Activated CD8-positive, alpha-beta memory T cell treated with anti-CD3 and anti-CD28 coated beads, Interleukin-2, amount 50 U/mL, for 48 hours (primary cell): ENCODE data around the gene JAK3.
"Not testable (repeated sequence)": the region's sequence is repeated elsewhere in the genome, so short reads cannot be mapped to it uniquely, and the experiment has no call there.

Source experiments
- DNase-seq: peaks from one replicate; pipeline ENCODE4 v3.0.0-alpha.2; 2020

The JAK3 gene

DNA sequence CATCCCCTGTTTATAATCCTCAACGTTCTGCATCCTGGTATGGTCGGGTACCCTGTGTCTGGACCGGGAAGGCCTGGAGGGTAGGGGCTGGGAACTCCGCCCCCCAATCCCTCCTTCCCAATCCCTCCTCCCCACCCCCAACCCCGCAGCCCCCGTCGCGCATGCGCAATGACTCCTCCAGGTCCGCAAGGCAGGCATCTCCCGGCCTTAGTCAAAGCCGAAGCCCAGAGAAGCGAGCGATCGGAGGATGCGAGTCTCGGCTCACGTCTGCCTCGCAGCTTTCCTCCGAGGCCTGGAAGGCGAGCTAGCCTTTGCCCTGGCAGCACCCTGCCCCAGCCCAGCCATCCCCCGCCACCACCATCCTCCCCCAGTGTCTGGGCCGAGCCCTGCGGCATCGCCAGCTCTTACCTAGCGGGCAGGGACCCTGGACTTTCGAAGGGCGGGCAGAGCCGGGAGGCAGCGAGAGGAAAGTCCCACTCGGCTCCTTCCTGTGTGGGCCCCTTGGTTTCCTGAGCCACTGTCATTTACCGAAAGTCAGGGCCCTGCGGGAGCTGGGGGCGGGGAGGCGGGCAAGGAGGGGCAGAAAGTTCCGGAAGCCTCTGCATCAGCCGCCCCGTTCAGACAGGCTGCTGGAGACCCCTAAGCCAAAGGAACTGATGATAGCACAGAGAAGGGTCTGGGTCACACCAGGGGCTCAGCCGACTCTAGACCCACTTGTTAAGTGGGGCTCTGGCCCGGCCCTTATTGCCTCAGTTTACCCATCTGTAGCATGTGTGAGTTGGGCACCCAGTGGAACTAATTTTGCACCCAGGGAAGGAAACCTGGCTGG lies at the start of gene JAK3:
Gene JAK3 (minus strand): TSS at position 445 of the 829 bp plus-strand sequence. CDS start 3,565 bp downstream, outside the sequence.
- DNase-seq: peak; percentile 95

DNA sequence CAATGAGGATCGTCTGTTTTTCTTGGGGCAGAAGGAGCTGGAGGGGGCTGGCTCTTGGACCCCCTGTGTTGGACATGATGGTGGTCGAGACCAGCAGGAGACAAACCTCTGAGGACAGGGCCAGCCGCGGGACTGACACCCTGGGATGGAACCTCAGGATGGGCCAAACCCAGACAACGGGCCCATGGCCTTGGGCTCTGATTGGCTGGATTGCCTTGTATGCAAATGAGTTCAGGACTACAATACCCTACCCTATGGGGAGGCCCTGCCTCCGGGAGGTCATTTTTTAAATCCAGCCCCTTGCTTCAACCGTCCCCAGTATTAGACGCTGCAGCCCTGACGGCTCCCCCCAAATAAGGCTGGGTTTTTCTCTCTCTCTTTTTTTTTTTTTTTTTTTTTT lies 46.0 kb upstream of the JAK3 start:
- DNase-seq: no peak

DNA sequence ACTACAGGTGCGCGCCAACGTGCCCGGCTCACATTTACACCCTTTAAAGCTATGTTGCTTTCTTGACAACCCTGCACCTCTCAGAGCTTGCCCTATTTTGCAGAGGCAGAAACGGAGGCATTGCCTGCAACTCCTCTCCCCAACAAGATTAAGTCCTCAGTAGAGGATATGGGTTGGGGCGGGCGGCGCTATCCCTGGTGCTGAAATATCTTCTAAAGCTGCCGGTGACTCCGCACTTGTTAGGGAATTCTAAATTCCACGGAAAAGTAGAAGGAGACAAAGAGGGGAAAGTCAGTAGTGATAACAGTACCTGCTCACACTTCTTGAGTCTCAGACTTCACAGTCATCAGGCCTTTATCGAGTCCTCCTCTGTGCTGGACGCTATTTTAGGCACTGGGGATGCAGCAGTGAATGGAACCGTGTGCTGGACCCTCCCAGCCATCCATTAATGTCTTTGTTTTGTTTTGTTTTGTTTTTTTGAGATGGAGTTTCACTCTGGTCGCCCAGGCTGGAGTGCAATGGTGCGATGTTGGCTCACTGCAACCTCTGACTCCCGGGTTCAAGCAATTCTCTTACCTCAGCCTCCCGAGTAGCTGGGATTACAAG lies 41.9 kb upstream of the JAK3 start:
- DNase-seq: no peak

DNA sequence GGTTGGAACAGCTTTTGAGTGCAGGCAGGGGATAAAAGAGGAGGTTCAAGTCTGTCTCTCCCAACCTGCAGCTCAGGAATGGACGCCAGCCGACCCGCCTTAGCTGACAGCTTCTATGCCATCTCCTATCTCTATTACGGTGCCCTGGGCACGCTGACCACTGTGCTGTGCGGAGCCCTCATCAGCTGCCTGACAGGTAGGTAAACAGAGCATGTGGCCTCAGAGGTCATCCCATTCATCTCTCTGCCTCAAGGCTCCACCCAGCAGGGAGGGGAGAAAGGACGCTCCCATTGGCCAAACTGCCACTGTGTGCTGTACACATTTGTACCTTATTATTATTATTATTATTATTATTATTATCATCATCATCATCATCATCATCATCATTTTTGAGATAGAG lies 40.5 kb upstream of the JAK3 start:
- no peak for DNase-seq

DNA sequence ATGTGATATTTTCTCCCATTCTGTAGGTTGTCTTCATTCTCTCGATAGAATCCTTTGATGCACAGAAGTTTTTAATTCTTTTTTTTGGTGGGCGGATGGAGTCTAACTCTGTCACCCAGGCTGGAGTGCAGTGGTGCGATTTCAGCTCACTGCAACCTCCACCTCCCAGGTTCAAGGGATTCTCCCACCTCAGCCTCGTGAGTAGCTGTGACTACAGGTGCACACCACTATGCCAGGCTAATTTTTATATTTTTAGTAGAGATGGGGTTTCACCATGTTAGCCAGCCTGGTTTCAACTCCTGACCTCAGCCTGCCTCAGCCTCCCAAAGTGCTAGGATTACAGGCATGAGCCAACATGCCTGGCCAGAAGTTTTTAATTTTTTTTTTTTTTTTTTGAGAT lies 39.4 kb upstream of the JAK3 start:
- DNase-seq: not testable (repeated sequence)

DNA sequence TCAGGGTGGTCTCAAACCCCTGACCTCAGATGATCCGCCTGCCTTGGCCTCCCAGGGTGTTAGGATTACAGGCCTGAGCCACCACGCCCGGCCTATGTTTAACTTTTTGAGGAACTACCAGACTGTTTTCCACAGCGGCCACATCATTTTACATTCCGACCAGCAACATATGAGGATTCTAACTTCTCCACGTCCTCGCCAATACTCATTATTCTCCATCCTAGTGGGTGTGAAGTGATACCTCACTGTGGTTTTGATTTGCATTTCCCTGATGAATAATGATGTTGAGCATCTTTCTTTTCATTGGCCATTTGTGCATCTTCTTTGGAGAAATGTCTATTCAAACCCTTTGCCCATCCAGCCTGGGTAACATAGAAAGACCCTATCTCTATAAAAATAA lies 38.7 kb upstream of the JAK3 start:
- no peak for DNase-seq

DNA sequence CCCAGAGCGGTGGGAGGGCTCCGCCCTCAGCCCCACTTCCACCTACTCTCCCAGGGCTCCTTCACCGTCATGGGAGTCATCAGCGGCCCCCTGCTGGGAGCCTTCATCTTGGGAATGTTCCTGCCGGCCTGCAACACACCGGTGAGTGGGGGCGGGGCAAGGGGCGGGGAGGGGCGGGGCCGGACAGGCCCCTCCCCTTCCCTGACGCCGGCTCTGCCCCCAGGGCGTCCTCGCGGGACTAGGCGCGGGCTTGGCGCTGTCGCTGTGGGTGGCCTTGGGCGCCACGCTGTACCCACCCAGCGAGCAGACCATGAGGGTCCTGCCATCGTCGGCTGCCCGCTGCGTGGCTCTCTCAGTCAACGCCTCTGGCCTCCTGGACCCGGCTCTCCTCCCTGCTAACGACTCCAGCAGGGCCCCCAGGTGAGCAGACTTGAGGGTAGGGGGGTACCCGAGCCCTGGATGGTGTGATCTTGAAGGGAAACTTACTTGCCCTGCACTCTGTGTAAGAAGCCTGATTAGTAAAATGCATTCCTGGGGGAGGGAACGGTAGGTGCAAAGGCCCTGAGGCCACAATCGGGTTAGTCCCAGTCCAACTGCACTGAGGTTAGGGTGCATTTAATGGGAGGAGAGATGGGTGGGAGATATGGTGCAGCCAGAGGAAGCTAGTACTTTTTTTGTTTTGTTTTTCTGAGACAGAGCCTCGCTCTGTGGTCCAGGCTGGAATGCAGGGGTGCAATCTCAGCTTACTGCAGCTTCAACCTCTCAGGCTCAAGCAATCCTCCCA lies 36.0 kb upstream of the JAK3 start:
- no peak for DNase-seq

DNA sequence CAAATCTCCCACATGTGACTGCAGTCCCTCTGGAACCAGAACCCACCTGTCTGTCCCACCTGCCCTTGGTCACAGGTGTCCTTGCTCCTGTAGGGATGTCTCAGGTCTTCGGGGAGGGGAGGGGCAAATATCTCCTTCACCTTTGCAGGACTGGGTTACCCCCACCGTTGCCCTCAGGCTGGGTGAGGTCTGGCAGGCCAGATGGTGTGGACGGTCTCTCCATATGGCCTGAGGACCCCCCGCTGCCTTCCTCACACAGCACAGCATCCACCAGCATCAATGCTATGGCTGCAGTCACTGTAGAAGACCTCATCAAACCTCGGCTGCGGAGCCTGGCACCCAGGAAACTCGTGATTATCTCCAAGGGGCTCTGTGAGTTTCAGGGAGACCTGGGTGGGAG lies 33.9 kb upstream of the JAK3 start:
- no peak for DNase-seq

DNA sequence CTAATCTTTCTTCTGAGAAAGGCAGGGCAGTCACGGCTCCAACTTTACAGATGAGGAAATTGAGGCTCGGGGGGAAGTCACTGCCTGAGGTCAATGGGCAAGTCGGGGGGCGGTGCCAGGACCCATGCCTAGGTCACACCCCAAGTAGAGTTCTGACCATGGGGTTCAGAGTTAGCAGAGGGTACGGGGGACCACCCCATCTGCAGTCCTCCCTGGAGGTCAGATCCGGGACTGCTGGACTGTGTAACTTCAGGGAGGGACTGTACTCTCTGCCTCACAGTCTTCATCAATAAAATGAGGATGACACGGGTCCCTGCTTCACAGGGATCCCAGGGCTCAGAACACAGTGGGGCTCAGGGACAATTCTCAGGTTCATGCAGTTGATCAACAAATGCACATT lies 31.7 kb upstream of the JAK3 start:
- DNase-seq: no peak

DNA sequence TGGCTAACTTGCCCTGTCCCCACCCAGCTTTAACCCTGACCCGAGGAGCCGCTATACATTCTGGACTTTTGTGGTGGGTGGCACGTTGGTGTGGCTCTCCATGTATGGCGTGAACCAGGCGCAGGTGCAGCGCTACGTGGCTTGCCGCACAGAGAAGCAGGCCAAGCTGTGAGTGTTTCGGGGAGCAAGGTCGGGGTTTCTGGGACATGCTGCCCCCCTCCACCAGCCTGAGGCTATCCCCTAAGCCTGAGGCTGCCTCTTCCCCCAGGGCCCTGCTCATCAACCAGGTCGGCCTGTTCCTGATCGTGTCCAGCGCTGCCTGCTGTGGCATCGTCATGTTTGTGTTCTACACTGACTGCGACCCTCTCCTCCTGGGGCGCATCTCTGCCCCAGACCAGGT lies 29.9 kb upstream of the JAK3 start:
- no peak for DNase-seq

DNA sequence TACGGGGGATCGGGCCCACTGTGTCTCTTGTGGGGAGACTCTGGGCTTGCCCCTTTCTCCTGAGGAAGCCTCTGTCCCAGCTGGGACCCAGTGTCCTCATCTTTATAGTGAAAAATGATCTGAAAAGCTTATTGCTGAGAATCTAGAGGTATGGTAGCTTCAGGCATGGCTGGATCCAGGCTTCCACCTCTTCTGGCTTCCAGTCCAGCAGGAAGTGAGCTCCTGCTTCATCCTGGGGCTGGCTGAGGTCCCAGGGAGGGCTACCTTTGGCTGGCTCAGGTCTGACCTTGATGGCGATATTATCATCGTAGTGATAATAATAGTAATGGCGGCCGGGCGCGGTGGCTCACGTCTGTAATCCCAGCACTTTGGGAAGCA lies 27.0 kb upstream of the JAK3 start:
- DNase-seq: no peak

DNA sequence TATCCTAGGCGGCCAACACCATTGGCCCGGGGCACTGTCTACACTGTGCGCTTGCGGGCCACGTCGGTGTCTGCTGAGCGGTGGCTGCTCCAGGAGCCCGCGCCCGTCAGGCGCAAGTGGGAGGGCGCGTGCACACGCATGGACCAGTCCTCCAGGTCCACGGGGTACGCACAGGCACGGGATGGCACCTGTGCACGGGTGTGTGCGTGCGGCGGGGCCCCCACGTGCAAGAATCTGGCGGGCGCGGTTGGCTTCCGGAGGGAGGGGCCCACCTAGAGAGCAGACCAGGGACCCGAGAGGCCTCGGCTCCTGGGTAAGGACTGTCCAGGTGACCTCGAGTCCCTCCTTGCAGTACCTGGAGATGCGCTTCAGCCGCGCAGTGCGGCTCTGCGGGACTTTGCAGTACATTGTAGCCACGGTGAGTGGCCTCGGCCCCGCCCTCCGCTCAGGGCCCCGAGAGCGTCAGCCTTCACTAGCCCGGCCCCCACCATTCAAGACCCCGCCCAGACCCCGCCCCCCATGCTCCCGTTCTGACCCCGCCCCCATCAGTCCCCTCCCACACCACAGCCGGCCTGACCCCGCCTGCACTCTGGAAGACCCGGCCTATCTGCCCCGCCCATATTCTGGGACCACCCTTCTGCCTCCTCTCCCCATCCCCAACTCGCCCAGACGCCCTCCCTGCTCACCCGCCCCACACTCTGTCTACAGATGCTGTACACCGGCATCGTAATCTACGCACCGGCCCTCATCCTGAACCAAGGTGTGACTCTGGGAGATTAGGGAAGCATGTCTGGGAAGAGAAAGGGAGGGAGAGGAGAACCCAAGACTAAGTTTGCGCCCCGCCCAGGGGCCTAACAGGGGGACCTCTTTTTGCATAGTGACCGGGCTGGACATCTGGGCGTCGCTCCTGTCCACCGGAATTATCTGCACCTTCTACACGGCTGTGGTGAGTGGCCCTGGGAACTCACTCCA lies 26.3 kb upstream of the JAK3 start:
- DNase-seq: peak; percentile 85

DNA sequence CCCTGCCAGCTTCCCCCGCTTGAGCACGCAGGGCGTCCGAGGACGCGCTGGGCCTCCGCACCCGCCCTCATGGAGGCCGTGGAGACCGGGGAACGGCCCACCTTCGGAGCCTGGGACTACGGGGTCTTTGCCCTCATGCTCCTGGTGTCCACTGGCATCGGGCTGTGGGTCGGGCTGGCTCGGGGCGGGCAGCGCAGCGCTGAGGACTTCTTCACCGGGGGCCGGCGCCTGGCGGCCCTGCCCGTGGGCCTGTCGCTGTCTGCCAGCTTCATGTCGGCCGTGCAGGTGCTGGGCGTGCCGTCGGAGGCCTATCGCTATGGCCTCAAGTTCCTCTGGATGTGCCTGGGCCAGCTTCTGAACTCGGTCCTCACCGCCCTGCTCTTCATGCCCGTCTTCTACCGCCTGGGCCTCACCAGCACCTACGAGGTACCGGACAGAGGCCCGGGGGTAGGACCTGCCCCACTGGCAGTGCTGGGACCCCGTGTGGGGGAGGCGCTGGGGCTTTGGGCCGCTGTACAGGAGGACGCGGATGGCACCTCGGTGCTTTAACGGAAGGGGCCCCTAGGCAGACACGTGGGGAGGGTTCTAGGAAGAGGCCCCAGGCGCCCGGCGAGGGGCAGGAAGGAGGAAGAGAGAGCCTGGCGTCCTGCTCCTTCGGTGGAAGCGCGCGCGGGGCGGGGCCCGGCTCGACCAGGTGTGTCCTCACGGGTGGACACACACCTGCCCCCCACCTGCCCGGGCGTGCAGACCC lies 24.6 kb upstream of the JAK3 start:
- DNase-seq: peak; percentile 81

DNA sequence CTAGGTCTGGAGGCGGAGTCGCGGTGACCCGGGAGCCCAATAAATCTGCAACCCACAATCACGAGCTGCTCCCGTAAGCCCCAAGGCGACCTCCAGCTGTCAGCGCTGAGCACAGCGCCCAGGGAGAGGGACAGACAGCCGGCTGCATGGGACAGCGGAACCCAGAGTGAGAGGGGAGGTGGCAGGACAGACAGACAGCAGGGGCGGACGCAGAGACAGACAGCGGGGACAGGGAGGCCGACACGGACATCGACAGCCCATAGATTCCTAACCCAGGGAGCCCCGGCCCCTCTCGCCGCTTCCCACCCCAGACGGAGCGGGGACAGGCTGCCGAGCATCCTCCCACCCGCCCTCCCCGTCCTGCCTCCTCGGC lies 24.1 kb upstream of the JAK3 start, which contains the start of gene SLC5A5:
Gene SLC5A5 (plus strand): TSS at position 68 of the 373 bp plus-strand sequence. CDS start 375 bp downstream, outside the sequence.
- DNase-seq: peak; percentile 69

DNA sequence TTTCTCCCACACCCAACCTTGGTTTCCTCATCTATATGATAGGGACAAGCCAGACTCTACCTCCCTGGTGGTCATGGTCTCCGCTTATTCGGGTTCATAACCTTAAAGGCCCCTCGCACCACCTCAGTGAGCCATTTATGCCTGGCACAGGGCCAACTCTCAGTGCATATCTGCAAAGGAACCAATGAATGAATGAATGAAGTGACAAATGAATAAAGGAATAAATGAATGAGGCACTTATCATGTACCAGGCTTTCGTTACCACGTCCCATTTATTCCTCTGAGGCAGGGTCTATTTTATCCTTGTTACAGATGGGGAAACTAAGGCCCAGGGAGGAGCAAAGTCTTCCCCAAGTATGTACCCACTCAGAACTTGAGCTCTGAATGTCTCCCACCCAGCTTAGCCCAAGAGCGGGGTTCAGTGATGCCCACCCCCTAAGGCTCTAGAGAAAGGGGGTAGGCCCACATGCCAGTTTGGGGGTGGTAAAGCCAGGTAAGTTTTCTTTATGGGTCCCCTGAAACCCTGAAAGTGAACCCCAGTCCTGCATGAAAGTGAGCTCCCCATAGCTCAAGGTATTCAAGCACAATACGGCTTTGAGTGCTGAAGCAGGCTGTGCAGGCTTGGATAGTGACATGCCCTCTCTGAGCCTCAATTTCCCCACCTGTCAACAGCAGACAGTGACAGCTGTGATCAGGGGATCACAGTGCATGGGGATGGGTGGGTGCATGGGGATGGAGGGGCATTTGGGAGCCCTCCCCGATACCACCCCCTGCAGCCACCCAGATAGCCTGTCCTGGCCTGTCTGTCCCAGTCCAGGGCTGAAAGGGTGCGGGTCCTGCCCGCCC lies 23.5 kb upstream of the JAK3 start:
- no peak for DNase-seq

DNA sequence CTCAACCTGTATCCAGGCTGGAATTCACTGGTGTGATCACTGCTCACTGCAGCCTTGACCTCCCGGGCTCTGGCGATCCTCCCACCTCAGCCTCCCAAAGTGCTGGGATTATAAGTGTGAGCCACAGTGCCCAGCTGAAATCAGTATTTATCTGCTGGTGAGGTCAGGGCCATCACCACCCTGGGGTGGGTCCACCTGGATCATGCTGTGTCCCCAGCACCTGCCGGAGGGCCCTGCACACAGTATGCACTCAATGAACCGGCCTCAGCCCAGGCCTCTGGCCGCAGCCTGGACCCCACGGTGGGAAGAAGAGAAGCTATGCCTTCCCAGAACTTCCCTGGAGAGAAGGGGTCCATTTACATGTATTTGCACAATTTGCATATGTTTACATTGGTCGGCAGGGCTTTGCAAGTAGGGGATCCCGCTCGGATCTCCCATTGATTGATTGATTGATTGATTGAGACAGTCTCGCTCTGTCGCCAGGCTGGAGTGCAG lies 21.4 kb upstream of the JAK3 start:
- no peak for DNase-seq

DNA sequence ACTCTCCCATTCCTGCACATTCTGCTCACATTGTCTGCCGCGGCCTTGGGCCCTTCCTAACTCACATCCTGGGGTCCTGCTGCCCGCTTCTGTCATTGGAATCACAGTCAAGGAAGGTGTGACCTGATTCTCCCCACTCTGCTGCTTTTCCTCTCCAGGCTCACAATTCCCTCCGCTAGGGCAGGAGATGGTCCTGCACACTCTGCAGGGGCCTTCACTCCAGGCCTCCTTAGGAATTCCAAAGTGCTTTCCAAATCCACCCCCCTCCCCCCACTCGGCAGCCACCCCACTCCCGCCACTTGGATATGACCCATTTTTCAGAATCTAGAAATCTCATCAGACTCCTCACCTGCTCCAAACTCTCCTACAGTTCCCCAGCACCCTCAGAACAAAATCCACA lies 20.9 kb upstream of the JAK3 start:
- no peak for DNase-seq

DNA sequence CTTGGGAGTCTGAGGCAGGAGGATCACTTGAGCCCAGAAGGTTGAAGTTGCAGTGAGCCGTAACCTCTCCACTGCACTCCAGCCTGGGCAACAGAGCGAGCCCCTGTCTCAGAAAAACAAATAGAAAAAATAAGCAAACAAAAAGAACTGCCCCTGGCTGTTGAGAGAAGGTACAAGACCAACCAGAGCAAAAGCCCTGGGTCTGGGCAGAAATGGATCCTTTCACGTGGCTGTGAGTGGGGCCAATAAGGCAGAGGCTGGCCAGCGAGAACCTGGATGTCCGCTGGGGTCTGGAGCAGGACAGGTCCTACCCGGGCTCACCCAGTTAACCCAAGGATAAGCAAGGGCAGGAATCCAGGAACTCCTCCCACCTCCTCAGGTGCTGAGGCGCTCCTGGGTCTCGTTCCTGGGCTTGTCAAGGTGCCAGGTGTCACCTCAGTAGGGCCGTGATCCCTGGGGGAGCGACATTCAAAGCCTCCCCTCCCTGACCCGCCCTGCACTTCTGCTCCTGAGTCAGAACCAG lies 19.2 kb upstream of the JAK3 start:
- no peak for DNase-seq

DNA sequence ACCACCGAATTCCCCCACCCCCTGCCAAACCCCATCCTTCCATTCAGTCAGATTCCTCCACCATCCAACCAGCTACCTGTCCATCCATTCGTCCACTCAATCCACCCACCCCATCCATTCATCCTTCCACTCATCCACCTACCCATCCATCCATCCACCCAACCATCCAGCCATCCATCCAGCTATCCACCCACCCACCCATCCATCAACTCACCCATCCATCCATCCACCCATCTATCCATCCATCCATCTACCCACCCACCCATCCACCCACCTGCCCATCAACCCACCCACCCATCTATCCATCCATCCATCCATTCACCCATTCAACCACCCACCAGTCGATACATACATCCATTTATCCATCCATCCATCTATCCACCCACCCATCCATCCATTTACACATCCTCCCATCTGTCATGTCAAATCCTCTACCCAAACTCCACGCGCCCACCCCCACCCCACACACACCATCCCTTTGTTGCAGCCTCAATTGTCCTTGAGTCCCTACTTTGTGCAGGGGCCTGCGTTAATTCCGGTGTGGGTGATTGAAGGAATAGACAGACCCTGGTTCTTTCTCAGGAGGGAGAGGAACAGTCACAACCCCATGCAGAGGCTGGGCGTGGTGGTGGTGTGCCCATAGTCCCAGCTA lies 18.7 kb upstream of the JAK3 start:
- DNase-seq: no peak
